HCT116 (cell line): Measurements from ENCODE around the gene PHGDH. TPM values are rescaled to one million over a fixed set of nuclear protein-coding genes. Genes with fewer than 3 reads are reported as not detected.

Source experiments
- ATAC-seq: fragments of 200-7000 bp; cut with Tn5 transposase; 2 replicates; pipeline ENCODE4 v1.9.1; 2020; ENCODE audit warnings: mild to moderate bottlenecking, moderate library complexity
- BruUV-seq: library from RNA; stranded (reverse); fragments of 400-500 nt; replicated peaks from 2 replicates; lab custom pipeline; 2021; lab: Mats Ljungman, UMichigan
- CTCF ChIA-PET: fragments of 300-600 bp; sonication (Branson Sonifier 250); formaldehyde crosslinking; loops from one replicate; lab custom pipeline; 2021; ENCODE audit warnings: antibody characterized with exemption; lab: Charles Lee
- POLR2A ChIA-PET: fragments of 300-600, 350-600 bp; sonication (Branson Sonifier 250); formaldehyde crosslinking; loops from one replicate; lab custom pipeline; 2021; ENCODE audit warnings: antibody characterized with exemption; lab: Charles Lee
- RAD21 ChIA-PET, 2 experiments: fragments of 300-600 bp; sonication (Branson Sonifier 250); formaldehyde crosslinking; loops; one replicate each; lab custom pipeline; 2023; ENCODE audit warnings: low total read pairs in 2 of 2; ENCODE audit not compliant: uncharacterized antibody in 2 of 2, unreplicated experiment in 2 of 2, low non-redundant PET in 1 of 2; lab: Charles Lee
- DNase-seq: peaks from one replicate; pipeline ENCODE4 v3.0.0-alpha.2; 2010; ENCODE audit warnings: low read depth, low spot score
- H2AFZ ChIP-seq: fragments of 200-600 bp; shearing (Covaris generic), sonication (generic); 2 replicates; pipeline ENCODE4 v1.6.1; 2017; ENCODE audit warnings: low read depth, mixed run types, mixed read lengths, antibody characterized with exemption, low read length; ENCODE audit not compliant: poor library complexity, severe bottlenecking
- H3K27ac ChIP-seq: 2 replicates; pipeline ENCODE4 v1.5.1; 2012; ENCODE audit warnings: low read depth, low read length
- H3K27me3 ChIP-seq: fragments of 200-600 bp; sonication (generic); 2 replicates; pipeline ENCODE4 v1.6.1; 2016; ENCODE audit warnings: mixed run types, low read length, mixed read lengths; ENCODE audit not compliant: insufficient read depth
- H3K36me3 ChIP-seq, 2 experiments: fragments of 200-500 bp in 1 of 2; fragments of 200-600 bp in 1 of 2; sonication (Bioruptor generic) in 1 of 2; sonication (generic) in 1 of 2; 2 replicates each; pipeline versions ENCODE4 v1.5.1 to v1.6.1; 2014 to 2016; ENCODE audit warnings: low read length in 2 of 2, inconsistent platforms in 1 of 2, mixed read lengths in 1 of 2, mixed run types in 1 of 2; ENCODE audit not compliant: insufficient read depth in 2 of 2, control insufficient read depth in 1 of 2
- H3K4me1 ChIP-seq, 2 experiments: fragments of 200-600 bp in 1 of 2; sonication (generic) in 1 of 2; 2 replicates each; pipeline versions ENCODE4 v1.5.1 to v1.6.1; 2012 to 2017; ENCODE audit warnings: low read length in 2 of 2, inconsistent platforms in 1 of 2, mild to moderate bottlenecking in 1 of 2, mixed read lengths in 1 of 2, mixed run types in 1 of 2, moderate library complexity in 1 of 2; ENCODE audit not compliant: insufficient read depth in 2 of 2, control insufficient read depth in 1 of 2
- H3K4me2 ChIP-seq: fragments of 200-600 bp; sonication (generic); 2 replicates; pipeline ENCODE4 v1.6.1; 2017; ENCODE audit warnings: mixed run types, low read length, mixed read lengths
- H3K4me3 ChIP-seq, 2 experiments: fragments of 200-600 bp in 1 of 2; sonication (generic) in 1 of 2; replicated peaks in 1 of 2; 2 replicates each; pipeline ENCODE4 v1.5.1; 2011 to 2016; ENCODE audit warnings: low read length in 2 of 2, control low read depth in 1 of 2, low read depth in 1 of 2, mild to moderate bottlenecking in 1 of 2, mixed read lengths in 1 of 2, mixed run types in 1 of 2
- H3K79me2 ChIP-seq: fragments of 200-600 bp; sonication (generic); 2 replicates; pipeline ENCODE4 v1.6.1; 2017; ENCODE audit warnings: mild to moderate bottlenecking, mixed run types, low read length, moderate library complexity, mixed read lengths; ENCODE audit not compliant: insufficient read depth
- H3K9ac ChIP-seq: fragments of 200-600 bp; sonication (generic); 2 replicates; pipeline ENCODE4 v1.6.1; 2016; ENCODE audit warnings: low read length, mixed read lengths
- H3K9me2 ChIP-seq: fragments of 200-600 bp; sonication (generic), shearing (Covaris generic); 2 replicates; pipeline ENCODE4 v1.6.1; 2017; ENCODE audit warnings: mixed run types, mild to moderate bottlenecking, moderate library complexity; ENCODE audit not compliant: insufficient read depth
- H3K9me3 ChIP-seq, 2 experiments: fragments of 200-500 bp in 1 of 2; fragments of 200-600 bp in 1 of 2; sonication (Bioruptor generic) in 1 of 2; sonication (generic) in 1 of 2; 2 replicates each; pipeline ENCODE4 v1.6.1; 2014 to 2017; ENCODE audit warnings: low read length in 2 of 2, mixed read lengths in 2 of 2, inconsistent platforms in 1 of 2, low read depth in 1 of 2, mild to moderate bottlenecking in 1 of 2, mixed run types in 1 of 2, moderate library complexity in 1 of 2; ENCODE audit not compliant: control insufficient read depth in 1 of 2, insufficient read depth in 1 of 2
- H4K20me1 ChIP-seq: fragments of 200-600 bp; sonication (generic), shearing (Covaris generic); 2 replicates; pipeline ENCODE4 v1.6.1; 2017; ENCODE audit warnings: mixed run types, mild to moderate bottlenecking, moderate library complexity; ENCODE audit not compliant: insufficient read depth
- ATF3 ChIP-seq: IDR thresholded peaks from 2 replicates; pipeline ENCODE4 v1.6.1; 2012
- CBX3 ChIP-seq: IDR thresholded peaks from 2 replicates; pipeline ENCODE4 v1.6.1; 2012; ENCODE audit warnings: low read depth
- CEBPB ChIP-seq: IDR thresholded peaks from 2 replicates; pipeline ENCODE4 v1.6.1; 2012; ENCODE audit warnings: low read depth
- CTCF ChIP-seq, 3 experiments: fragments of 200-600 bp in 1 of 3; sonication (generic) in 1 of 3; IDR thresholded peaks in 2 of 3; conservative IDR thresholded peaks in 1 of 3; 2 replicates each; pipeline ENCODE4 v1.5.1; 2012 to 2017; ENCODE audit warnings: low read depth in 2 of 3, low read length in 2 of 3, antibody characterized with exemption in 1 of 3, borderline replicate concordance in 1 of 3, control low read depth in 1 of 3, mild to moderate bottlenecking in 1 of 3, mixed read lengths in 1 of 3, mixed run types in 1 of 3, moderate library complexity in 1 of 3; ENCODE audit not compliant: insufficient read depth in 1 of 3
- EGR1 ChIP-seq: IDR thresholded peaks from 2 replicates; pipeline ENCODE4 v1.6.1; 2012; ENCODE audit warnings: low read depth
- ELF1 ChIP-seq: IDR thresholded peaks from 2 replicates; pipeline ENCODE4 v1.6.1; 2012; ENCODE audit warnings: low read depth, borderline replicate concordance
- EZH2phosphoT487 ChIP-seq: fragments of 200-600 bp; IDR thresholded peaks from 2 replicates; pipeline ENCODE4 v1.6.1; 2018; ENCODE audit warnings: antibody characterized with exemption, borderline replicate concordance
- FOSL1 ChIP-seq: IDR thresholded peaks from 2 replicates; pipeline ENCODE4 v1.6.1; 2012; ENCODE audit warnings: low read depth
- JUND ChIP-seq: IDR thresholded peaks from 2 replicates; pipeline ENCODE4 v1.6.1; 2012
- POLR2A ChIP-seq: IDR thresholded peaks from 2 replicates; pipeline ENCODE4 v1.7.0; 2011; ENCODE audit warnings: borderline replicate concordance; ENCODE audit not compliant: insufficient read depth, insufficient read length; ENCODE audit errors: extremely low read depth
- SP1 ChIP-seq: IDR thresholded peaks from 2 replicates; pipeline ENCODE4 v1.6.1; 2012; ENCODE audit warnings: low read depth
- SRF ChIP-seq: IDR thresholded peaks from 2 replicates; pipeline ENCODE4 v1.6.1; 2012; ENCODE audit warnings: low read depth
- ZBTB33 ChIP-seq: IDR thresholded peaks from 2 replicates; pipeline ENCODE4 v1.6.1; 2011; ENCODE audit warnings: mild to moderate bottlenecking, low read length, moderate library complexity; ENCODE audit not compliant: insufficient replicate concordance; ENCODE audit errors: extremely low read depth
- intact Hi-C: fragments of 100-400 bp; cut with micrococcal nuclease; formaldehyde crosslinking; loops from 2 replicates; pipeline ENCODE4 v1.10.0; 2022
- total RNA-seq: library from RNA; stranded (reverse); gene quantifications from one replicate; pipeline ENCODE4 v1.2.1, GENCODE V29; 2021; ENCODE audit not compliant: unreplicated experiment
- TF ChIP-seq, protein P1 (sequence below): IDR thresholded peaks from 2 replicates; pipeline ENCODE4 v1.6.1; 2012; ENCODE audit warnings: low read depth

PHGDH gene
- total RNA-seq, 1 experiment from 2014 or later = 187 TPM

DNA sequence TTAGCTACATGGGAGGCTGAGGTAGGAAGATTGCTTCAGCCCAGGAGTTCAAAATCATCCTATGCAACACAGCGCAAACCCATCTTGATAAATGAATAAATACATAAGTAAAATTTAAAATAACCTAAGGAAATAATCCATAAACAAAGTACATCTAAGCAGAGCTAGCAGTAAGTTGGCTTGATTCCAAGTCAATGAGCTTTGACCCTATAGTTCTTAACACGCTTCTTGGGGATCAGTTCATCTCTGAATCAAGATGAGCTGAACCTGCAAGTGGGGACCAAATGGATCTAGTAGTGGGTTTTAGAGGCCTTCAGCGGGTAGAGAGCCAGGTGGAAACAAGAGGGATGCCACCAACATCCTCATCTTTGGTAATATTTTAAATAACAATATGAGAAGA is 31.5 kb upstream of the PHGDH start:
- Histone ChIP-seq H3K9ac (no peak overlapping the region), H3K27ac (no peak overlapping the region), H3K4me2 (no peak overlapping the region), H3K36me3 (no peaks in the 10 kb centered on the region), H2AFZ (no peak overlapping the region), H3K27me3 (no peaks in the 10 kb centered on the region), H4K20me1 (no peaks in the 10 kb centered on the region), H3K4me1 (peaks cover 5 to 8% of the 10 kb centered on the region in 2 experiments; a peak in 3 of 4 replicates), H3K4me3 (no peak overlapping the region), H3K9me3 (no peaks in the 10 kb centered on the region), H3K9me2 (no peaks in the 10 kb centered on the region), H3K79me2 (no peaks in the 10 kb centered on the region)
- CTCF ChIA-PET = no interaction called here
- no peak for TF ChIP-seq SRF
- TF ChIP-seq FOSL1 = no peak
- TF ChIP-seq SP1 = no peak
- TF ChIP-seq, protein P1, sequence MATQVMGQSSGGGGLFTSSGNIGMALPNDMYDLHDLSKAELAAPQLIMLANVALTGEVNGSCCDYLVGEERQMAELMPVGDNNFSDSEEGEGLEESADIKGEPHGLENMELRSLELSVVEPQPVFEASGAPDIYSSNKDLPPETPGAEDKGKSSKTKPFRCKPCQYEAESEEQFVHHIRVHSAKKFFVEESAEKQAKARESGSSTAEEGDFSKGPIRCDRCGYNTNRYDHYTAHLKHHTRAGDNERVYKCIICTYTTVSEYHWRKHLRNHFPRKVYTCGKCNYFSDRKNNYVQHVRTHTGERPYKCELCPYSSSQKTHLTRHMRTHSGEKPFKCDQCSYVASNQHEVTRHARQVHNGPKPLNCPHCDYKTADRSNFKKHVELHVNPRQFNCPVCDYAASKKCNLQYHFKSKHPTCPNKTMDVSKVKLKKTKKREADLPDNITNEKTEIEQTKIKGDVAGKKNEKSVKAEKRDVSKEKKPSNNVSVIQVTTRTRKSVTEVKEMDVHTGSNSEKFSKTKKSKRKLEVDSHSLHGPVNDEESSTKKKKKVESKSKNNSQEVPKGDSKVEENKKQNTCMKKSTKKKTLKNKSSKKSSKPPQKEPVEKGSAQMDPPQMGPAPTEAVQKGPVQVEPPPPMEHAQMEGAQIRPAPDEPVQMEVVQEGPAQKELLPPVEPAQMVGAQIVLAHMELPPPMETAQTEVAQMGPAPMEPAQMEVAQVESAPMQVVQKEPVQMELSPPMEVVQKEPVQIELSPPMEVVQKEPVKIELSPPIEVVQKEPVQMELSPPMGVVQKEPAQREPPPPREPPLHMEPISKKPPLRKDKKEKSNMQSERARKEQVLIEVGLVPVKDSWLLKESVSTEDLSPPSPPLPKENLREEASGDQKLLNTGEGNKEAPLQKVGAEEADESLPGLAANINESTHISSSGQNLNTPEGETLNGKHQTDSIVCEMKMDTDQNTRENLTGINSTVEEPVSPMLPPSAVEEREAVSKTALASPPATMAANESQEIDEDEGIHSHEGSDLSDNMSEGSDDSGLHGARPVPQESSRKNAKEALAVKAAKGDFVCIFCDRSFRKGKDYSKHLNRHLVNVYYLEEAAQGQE = no peak
- no peak for TF ChIP-seq ATF3
- no peak for TF ChIP-seq ELF1
- no peak for TF ChIP-seq POLR2A
- no peak for TF ChIP-seq ZBTB33
- TF ChIP-seq CTCF (IDR thresholded peaks at IDR 0.05 in 2 of 3, conservative IDR thresholded peaks at IDR 0.05 in 1 of 3; ENCODE audit: borderline replicate concordance in 1 of 3, insufficient read depth in 1 of 3, low read depth in 2 of 3, low read length in 2 of 3) = no peak
- TF ChIP-seq JUND = no peak
- no peak for TF ChIP-seq CEBPB
- TF ChIP-seq EZH2phosphoT487 = no peak
- no peak for TF ChIP-seq CBX3
- no peak for TF ChIP-seq EGR1
- no peak for ATAC-seq
- no peak for DNase-seq
- POLR2A ChIA-PET = no interaction called here
- no TSS peak for BruUV-seq
- RAD21 ChIA-PET = no interaction called here
- intact Hi-C loops = no loop called here
